GM18858 (cell line): ENCODE results near the gene PCSK6.
A peak's percentile ranks its signal among the peaks of the same experiment; 100 is the strongest.

Experiments
- ATAC-seq: cut with Tn5 transposase; IDR thresholded peaks from one replicate; pipeline ENCODE4 v1.9.1; 2021; ENCODE audit not compliant: unreplicated experiment

PCSK6 gene

DNA sequence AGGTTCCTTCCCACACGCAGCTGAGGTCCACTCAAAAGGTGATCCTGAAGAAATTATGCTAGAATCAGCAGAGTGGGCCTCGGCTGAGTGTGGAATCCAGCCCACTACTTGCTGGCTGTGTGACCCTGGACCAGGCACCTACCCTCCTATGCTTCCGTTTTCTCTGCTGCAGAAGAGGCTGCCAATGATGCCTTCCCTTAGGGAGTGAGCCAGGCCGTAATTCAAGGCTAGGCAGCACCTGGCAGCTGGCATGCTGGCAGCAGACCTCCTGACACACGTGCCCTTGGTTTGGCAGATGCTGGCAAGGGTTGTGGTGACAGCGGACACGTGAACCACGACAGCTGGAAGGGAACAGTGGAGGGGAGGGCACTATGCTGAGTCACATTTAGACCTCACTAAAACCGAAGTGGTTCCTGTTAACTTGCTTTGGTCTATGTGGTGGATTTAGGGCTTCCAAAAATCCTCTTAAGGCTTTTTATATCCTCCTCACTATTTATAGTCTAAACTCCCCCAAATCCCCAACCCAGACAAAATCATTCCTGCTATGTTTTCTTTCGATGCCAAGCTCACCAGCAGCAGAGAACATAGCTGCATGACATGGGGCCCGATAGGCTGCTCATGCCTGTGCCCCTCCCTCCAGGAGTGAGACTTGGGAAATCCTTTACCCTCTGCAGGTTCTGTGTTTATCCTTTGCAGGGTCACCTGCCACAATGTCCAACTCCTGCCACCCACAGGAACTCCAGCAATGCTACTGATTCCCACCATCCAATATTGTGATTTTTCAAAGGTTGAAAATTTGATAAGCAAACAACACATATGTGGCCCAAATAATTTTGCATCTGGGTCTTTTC lies 10.6 kb upstream of the PCSK6 start:
- ATAC-seq = peak; percentile 65

DNA sequence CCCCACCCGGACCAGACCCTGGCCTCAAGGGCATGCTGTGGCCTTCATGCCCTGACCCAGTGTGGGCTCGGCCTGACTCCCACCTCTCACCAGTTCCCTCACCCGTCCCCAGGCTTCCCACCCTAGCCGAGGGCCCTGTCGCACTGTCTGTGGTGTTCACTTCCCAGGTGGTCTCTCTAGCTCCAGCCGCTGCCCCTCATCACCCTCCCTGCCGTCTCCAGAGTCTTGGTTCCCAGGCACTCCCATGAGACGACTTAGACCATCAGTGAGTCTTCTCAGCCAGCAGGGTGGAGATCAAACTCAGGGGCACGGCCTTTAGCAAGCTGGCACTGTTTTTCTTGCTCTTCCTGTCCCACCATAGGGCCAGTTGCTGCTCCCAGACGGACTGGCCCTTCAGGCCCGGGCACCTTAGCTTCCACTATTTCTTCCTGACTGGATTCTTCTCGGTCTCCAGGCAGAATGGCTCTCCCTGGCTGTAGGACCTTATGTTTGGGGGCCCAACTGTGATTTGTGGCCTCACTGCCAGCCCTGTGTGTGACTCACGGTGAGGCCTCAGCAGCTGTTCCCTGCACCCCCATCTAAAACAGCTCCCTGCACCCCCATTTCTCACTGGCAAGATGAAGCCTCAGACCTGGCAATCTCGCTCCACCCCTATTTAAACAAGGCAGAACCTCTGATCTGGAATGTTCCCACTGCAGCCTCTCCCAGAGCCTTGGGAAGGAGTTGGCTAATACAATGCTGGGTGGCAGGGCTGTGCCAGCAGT lies 9.4 kb upstream of the PCSK6 start:
- no peak for ATAC-seq

GRCh38 chr15:101498076-101498716 lies 8.7 kb upstream of the PCSK6 start:
- ATAC-seq = no peak

- ATAC-seq = no peak
Observed at GRCh38 chr15:101497484-101498034, 8.1 kb upstream of the PCSK6 start.

- ATAC-seq = no peak
Observed at GRCh38 chr15:101497017-101497416, 7.5 kb upstream of the PCSK6 start.

GRCh38 chr15:101496198-101496986 lies 6.9 kb upstream of the PCSK6 start:
- no peak for ATAC-seq

DNA sequence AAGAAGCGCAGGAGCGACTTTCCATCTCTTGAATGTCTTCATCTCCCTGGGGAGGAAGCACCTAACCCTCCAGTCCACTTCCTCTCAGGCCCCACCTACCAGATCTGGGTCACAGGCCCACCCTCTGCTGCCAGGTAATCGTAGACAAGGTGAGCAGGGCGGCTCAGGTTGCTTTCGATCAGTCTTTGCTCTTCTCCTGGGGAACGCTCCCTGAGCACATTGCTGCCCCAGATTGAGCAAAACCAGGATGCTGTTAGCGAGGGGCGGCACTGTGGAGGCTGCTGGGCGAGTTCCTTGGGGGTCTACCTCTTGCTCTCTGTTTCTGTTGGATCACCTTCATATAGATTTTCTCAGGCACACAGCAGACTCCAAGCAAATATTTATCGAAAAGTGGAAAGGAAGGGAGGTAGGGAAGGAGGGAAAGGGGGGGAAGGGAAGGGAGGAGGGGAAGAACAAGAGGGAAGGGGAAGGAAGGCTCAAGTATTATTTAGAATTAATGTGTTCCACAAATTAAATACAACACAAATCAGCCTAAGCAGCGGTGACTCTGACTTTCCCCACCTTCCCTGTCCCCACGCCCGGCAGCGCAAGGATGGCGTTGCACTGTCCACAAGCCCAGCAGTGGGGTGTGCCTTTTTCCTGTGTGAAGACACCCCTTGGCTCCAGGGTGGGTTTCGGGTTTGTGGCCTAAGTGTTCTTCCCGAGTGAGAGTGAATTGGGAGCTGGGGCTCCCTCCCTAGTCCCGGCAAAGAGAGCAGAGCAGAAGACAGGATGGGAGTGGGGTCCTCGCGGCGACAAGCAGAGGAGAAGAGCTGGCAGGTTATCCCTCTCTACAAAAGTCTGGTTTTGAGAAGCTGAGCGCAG lies 6.1 kb upstream of the PCSK6 start:
- ATAC-seq = no peak

DNA sequence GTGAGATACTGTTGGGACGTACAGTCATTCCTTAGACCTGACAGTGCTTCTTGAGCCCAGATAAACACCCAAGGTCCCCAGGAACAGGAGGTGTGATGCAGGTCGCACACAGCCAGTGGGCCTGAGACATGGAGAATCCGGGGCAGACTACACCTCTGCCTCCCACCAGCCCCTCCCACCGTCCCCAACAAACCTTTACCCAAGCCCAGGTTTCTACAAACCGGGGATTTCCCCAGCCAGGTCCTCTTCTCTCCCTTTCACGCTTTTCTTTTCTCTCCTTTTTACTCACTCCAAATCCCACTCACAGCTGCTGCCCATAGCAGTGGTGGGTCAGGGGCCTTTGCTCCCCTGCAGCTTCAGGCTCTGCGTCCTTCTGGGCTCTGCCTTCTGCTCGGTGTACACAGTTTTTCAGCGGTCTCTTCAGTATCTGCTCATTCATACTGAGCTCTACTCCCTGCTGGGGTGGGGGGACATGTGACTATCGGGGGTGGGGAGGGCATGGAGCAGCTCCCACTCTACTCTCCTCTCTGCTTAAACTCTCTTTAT lies 4.8 kb upstream of the PCSK6 start:
- ATAC-seq = no peak

GRCh38 chr15:101492766-101493692 lies 3.5 kb upstream of the PCSK6 start:
- no peak for ATAC-seq

GRCh38 chr15:101491734-101492640 lies 2.5 kb upstream of the PCSK6 start:
- ATAC-seq = no peak

GRCh38 chr15:101490922-101491733 lies 1.6 kb upstream of the PCSK6 start:
- ATAC-seq = no peak

GRCh38 chr15:101490408-101490891 lies 943 bp upstream of the PCSK6 start:
- no peak for ATAC-seq

- ATAC-seq = no peak
Observed at GRCh38 chr15:101489237-101489598, 289 bp downstream of the PCSK6 start.

GRCh38 chr15:101488300-101489164 lies 975 bp downstream of the PCSK6 start:
- ATAC-seq = no peak

GRCh38 chr15:101486696-101487459 lies 2.6 kb downstream of the PCSK6 start:
- ATAC-seq = no peak
